ENCODE data around the gene LRRC4C. TPM values are rescaled to one million over a fixed set of nuclear protein-coding genes. Genes with fewer than 3 reads are reported as not detected.

The LRRC4C gene
- total RNA-seq, 1 donor from 2014 or later: not detected

DNA sequence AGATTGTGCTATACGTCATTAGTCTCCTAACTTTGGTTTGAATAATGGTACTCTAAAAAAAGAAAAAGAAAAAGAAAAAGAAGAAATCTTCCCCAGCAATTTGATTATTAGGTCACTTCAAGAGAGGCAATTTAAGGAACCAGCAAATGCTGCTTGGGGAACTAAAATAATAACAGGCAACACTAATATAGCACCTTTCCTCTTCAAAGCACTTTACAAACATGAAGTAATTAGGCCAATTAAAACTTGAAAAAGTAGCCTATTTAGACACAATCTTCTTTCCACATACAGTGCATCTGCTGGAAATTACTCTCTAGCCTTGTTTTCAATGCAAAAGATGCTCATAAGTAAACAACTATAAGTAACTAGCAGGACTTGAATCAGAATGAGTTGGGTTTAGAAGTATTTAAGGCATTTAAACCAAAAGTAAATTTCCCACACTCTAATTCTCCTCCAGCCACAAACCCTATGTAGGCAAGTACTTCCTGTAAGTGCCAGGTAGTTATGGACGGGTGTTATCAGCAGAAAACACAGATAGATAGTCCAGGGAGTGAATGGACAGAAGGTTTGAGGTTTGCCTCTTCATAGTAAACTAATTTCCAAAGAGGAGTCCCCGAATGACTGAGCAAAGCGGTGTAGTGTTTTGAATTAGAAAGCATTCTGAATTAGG is 44.5 kb downstream of the LRRC4C start:
- DNase-seq (ENCODE audit: low read depth, low spot score): no peak

DNA sequence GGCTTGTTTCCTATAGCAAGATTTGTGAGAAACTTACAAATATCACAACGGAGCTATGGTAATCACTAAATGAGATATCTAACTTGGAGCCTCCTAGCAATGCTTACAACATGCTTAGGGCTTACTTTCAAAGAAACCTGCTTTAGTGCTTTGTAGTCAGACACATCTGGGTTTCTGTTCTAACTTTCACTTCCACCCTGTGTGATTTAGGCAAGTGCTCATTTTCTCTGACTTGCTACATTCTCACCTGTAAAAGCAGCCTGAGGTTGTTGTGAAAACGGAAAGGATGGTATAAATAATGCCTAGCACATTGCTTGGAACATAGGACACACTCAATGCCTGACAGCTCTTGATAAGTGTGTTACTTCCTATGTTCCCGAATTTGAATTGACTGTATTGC is 45.6 kb downstream of the LRRC4C start:
- DNase-seq (ENCODE audit: low read depth, low spot score): no peak

DNA sequence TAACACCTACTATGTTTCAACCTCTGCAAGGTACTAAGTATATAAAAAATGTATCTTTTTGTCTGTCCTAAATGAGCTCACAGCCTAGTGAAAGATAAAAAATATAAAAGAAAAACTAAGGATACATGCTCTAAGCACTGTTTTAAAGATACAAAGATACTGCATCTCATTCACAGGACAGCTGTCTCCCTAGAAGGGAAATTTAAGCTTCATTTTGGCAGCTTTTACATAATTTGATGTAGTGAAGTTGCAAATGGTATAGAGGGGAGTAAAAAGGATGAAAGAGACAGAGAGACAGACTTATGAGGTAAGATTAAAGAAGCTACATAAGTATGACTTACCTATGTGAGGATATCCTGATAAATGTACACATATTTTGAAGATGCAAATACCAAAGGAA is 53.6 kb downstream of the LRRC4C start:
- DNase-seq (ENCODE audit: low read depth, low spot score): no peak

DNA sequence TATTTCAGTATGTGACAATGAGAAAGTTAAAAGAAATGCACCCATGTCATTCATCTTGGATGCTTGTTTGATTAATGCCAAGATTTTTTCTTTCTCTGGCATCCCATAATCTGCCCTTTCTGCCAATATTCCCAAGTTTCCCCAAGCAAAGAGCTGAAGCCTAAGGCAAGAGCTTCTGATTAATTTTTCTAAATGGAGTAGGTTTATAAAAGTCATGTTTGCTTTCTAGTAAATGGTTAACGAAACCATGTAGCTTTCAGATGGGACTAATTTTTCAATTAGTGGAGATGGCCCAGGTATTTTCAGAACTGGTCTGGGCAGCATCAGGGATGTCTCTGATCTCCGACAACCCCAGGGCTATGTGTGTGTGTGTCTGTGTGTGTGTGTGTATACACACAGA is 55.3 kb downstream of the LRRC4C start:
- DNase-seq (ENCODE audit: low read depth, low spot score): no peak

DNA sequence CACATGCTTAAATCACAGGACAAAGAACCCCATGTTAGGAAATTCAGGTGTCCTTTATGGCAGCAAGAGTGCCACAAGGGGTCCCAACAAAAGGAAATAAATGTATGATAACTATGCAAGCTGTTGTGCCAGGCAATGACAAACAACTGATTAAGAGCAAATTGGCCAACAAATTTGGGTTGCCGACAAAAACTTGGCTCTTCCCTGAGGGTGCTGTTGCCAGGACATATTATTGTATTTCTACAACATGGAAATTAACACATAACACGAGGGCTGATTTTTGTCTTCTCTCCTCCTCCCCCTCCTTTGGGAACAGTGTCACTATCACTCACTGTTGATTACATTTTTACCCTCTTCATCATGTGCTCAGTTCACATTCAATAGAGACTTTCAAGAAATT is 56.0 kb downstream of the LRRC4C start:
- DNase-seq (ENCODE audit: low read depth, low spot score): no peak

DNA sequence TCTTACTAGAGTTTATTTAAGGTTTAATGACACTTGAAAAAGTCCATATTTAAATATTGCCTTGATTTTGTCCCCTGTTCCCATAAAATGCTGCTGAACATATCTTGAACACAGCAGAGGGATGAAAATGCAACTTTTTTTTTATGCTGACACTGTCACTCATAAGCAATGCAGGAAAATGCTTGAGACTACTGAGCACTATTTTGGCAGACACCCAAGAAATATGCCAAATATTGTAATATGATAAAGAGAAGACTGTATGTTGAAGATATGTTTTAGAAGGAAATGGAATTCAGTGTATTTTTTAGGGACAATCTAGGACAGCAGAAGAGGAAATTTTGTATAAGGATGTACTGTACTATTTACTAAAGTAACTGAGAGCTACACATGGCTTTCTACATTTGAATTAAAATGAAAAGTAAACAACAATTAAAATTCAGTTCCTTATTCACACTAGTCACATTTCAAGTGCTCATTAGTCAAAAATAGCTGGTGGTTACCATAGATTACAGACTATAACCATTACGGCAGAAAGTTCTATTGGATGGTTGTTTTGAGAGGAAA is 58.6 kb downstream of the LRRC4C start:
- no peak for DNase-seq (ENCODE audit: low read depth, low spot score)

DNA sequence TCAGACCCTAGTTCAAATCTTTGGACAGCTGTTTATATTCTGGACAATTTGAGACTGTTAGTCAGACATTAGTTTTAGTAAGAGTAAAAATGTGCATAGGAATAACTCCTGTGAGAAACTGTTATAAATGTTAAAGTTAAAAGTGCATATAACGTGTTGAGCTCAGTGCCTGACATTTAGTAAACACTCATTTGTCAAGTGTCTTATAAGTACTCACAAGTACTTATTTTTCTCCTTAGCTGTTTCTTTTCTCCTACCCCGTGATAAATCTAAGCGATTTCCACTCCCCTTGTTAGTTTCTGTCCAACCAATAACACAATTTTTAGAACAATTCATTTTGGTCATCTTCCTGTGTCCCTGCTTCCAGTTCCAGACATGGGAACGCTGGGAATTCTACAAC is 59.3 kb downstream of the LRRC4C start:
- DNase-seq (ENCODE audit: low read depth, low spot score): no peak

DNA sequence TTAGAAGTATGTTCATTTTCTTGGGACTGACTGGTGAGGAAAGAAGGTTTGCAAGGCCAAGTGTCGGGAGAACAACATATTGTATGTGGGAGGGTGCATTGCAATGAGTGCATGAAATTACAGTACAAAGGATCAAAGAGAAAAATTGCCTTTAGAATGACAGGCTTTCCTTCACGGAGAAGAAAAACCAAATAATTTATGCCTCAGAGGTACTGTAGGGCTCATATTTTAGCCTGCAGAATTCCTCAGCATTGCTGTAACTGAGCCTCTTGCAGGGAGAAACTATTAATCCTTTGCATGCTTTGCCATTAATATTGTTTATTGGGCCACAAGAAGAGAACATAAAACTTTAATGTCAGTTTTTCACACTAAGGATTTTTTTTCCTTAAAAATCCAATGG is 60.1 kb downstream of the LRRC4C start:
- no peak for DNase-seq (ENCODE audit: low read depth, low spot score)

DNA sequence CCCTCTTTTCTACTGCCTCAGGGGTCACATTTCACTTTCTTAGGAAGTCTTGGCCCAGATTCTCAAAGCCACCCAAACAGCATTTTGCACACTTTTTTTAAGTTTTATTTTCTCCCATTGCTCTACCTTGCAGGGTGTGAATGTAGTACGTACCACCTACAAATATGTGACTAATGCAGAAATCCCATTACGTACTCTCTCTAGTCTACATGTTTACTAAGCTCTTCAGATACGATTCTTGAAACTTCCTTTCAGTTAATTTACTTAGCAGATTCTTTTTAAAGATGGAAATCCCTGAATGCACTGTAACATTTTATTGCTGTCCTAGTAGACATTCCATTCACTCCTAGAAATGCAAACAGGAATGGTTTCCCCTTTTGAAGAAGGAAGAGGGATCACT is 61.3 kb downstream of the LRRC4C start:
- no peak for DNase-seq (ENCODE audit: low read depth, low spot score)

DNA sequence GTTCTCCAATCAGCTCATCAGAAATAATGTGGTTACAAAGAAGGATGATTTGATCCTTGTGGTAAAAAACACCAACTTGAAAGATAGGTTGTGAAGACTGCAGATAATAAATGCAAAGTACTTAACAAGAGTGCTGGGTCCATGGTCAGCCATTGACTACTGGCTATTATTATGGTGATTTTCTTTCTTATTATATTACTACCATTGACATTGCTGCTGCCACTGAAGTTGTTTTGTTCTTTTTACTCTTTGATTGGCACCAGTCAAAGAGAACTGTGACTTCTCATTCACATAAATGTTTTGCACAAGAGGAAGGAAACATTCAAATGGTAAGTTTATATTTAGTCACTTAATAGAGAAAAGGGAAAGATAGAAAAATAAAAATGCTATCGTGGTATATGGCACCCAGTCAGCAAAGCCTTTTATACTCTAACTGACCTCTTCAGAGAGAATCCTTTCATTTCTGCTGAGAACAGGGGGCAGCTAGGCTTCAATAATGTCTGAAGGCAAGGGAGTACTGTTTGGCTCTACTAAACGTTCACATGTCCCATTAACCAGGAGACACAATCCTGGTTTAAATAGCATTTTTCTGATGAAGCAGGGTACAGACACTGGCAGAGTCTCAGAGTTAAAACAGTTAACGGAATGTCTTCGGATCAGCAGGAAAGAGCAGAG is 64.8 kb downstream of the LRRC4C start:
- no peak for DNase-seq (ENCODE audit: low read depth, low spot score)

DNA sequence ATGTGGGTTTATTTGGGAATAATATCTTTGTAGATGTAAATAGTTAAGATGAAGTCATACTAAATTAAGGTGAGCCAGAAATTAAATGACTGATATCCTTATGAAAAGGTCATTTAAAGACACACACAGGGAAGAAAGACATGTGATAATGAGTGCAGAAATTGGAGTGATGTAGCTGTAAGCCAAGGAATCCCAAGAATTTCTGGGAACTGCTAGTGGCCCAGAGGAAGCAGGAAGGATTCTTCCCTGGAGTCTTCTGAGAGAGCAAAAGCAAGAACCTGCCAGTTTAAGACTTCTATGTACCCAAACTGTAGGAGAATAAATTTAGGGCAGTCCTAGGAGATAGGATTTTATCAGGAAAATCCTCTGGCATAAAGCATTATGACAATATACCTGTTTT is 66.9 kb downstream of the LRRC4C start:
- DNase-seq (ENCODE audit: low read depth, low spot score): no peak

DNA sequence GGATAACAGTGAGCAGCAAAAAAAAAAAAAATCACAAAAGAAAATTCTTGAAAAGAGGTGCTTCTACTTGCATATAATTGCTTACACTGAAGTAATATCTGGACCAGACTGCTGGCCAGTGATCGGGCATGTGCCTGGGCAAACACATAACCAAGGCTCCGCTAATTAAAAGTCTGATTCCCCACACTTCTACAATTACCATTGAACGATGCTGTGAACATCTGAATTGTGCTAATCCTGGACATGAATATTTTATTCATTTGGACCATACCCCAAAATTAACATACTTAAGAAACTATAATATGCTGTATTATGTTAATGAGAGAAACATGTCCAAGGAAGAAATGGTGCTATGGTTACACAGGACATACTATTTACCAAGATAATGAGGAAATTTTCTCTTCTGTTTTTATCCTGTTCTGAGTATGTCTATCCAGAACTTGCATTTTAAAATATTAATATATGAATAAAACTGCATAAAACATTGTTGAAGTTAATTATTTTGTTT is 69.8 kb downstream of the LRRC4C start:
- no peak for DNase-seq (ENCODE audit: low read depth, low spot score)

DNA sequence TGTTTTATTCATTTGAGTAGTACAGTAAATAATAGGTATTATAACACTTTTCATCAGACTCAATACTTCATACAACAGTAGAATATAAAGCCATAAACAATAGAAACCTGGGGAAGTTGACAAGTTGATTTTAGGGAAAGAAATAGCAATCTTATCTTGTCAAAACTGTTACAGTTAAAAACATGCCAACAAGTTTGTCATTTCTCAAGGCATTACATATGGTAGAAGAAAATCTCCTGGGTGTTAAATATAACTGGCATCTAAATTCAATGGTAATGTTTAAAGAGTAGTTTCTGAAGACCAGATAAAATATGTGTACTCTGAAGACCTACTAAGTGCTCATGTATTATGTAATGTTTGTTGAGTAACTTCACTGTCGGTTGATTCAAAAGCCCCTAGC is 75.1 kb downstream of the LRRC4C start:
- DNase-seq (ENCODE audit: low read depth, low spot score): no peak

DNA sequence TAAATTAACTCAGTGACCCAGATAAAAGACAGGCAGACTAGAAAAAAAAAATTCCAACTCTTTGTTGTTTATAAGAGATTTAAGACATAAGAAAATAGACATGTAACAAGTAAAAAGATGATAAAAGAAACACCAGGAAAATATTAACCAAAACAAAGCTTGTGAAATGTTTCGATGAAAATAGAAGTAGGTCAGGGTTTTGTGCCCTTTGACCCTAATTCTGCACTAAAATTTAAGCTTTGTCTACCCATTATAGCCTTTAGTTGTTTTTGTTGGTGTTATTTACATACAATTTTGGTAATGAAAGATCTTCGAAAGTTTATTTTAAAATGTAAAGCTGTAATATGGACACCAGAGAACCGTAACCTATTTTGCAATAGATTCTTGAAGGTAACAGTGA is 75.7 kb downstream of the LRRC4C start:
- DNase-seq (ENCODE audit: low read depth, low spot score): no peak

DNA sequence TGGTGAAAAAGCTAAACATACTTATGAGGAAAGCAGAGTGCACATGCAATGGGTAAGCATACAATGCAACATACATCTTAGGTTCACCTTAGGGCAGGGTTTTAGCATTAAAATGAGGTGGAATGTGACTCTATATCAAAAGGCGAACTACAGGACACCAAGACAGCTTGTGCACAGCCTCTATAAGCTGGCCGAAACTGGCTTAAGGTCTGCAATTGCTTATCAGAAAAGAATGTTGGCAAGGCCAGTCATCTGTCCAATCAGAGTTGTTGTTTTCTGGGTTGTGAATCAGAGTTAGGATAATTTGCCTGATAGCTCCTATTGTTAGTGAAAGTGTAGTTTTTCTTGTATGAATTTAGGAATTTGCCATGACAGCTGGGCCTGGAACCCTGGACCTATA is 76.5 kb downstream of the LRRC4C start:
- DNase-seq (ENCODE audit: low read depth, low spot score): no peak

DNA sequence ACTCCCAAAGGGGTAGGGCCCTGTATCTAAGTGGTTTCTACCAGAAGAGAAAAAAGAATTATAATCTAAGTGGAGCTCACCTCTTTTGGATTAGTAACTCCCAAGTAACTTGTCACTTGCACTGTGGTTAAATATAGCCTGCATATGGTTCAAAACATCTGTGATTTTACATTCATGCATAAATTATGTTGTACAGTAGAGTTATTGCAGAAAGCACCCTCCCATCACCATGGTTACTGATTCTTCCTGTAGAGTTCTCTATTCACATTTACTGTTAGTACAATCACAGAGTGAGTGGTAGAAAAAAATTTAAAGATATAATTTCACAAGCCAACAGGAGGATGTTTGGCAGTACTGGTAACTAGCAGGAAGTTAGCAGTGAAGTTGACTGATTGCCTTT is 80.4 kb downstream of the LRRC4C start:
- DNase-seq (ENCODE audit: low read depth, low spot score): no peak

DNA sequence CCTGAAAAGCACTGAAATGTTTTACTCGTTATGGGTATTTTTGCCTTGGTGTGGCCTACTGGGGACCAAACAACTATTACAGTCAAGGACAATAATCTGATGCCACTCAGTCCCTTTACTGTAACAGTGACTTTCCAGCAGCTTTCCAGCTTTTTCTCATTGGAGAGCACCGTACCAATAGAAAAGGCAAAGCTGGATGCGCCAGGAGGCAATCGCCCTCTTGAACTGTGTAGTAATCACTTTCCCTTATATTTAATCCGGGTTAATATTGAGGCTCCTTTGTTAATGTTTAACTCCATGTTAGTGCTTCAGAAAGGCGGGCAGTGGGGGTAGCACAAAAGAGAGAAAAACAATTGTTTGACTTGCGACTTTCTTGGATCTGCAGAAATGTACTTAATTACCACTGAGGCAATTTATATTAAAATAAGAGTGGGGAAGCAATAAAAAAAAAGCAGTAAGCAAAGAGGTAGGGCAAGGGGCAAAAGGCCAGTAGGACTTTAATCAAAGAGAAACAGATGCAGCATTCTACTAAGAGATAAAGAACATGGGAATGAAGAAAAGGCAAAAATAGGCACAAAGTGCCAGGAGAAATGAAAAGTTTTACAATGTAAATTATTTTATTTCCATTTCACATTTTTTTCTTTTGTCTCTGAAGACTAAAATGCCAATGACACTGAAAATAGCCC is 81.6 kb downstream of the LRRC4C start:
- no peak for DNase-seq (ENCODE audit: low read depth, low spot score)

DNA sequence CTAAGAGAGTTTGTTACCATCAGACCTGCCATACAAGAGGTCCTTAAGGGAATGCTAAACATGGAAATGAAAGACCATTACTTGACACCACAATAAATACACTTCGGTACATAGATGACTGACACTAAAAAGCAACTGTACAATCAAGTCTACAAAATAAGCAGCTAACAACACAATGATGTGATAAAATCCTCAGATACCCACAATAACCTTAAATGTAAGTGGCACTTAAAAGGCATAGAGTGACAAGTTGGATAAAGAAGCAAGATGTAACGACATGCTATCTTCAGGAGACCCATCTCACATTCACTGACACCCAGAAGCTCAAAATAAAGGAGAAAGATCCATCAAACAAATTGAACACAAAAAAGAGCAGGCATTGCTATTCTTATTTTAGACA is 107.6 kb downstream of the LRRC4C start:
- DNase-seq (ENCODE audit: low read depth, low spot score): no peak

DNA sequence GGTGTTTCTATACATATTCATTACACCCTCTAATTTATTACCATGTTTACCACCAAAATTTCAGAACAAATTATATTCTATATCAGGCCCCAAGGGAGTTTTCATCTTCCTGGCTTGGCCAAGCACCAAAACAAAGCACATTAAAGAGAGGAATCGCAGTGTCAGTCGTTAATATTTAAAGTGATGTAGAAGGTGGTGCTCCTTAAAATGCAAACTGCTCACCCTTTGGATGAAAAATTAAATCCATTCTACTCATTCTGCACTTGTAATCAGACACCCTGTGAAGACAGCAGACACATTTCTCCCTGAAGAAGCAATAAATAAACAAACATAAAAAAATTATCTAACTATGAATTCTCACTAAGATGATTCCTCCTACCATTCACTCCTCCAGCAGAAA is 113.4 kb downstream of the LRRC4C start:
- no peak for DNase-seq (ENCODE audit: low read depth, low spot score)

DNA sequence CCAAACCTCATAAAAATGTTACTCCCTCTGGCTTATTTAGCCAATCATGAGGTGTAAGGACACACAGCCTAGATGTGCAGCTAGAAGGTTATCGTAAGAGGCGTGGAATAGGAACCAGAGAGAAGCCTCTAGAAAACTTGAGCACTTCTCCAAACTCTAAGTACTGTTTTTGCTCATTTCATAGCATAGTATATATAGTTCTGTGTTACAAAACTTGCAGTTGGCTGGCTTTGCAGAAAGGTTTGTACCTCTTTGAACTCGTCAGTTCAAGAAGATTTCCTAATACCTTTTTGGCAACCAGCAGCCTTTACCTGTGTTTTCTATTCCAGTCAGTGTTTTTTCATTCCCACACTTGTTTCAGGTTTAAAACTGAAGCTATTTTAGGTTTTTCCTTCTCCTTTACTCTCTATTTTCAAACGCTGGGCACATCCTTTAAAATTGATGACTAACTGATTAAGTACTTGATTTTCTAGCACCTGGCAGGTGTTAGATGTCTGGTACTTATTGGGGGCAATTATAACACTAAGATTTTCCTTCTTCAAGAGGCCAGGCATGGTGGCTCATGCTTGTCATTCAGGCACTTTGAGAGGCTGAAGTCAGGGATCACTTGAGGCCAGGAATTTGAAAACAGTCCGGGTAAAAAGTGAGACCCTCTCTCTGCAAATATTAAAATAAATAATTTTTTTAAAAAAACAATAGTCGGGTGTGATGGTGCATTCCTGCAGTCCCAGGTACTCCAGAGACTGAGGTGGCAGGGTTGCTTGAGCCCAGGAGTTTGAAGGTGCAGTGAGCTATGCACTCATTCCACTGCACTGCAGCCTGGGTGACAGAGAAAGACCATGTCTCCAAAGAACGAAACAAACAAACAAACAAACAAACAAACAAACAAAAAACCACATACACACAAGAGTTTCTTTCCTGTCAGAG is 125.2 kb downstream of the LRRC4C start:
- DNase-seq (ENCODE audit: low read depth, low spot score): no peak

DNA sequence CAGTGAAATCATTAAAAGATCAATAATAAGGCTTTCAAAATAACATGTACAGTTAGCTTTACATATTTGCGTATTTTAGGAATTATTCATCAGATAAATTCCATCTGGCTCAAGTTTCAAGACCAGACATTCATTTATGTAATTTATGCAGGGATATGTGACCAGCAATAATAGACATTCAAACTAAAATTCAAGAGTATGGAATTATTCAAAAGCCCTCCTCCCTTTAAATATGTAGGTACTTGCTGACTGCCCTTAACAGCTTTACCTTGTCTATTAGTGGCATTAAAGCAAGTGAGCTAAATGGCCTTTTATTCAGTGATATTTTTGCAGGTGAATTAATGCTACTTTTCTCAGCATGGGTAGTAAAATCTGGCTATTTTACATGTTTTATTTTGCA is 126.1 kb downstream of the LRRC4C start:
- DNase-seq (ENCODE audit: low read depth, low spot score): no peak

All from pulmonary artery endothelial cell (primary cell).